HepG2 (cell line): ENCODE data around the gene DTD2. TPM values are rescaled to one million over a fixed set of nuclear protein-coding genes. Genes with fewer than 3 reads are reported as not detected.

Experiments
- CENPX ChIP-seq: sonication (generic); formaldehyde crosslinking; IDR thresholded peaks from 2 replicates; pipeline ENCODE4 v1.9.0; 2021; ENCODE audit warnings: mild to moderate bottlenecking, missing genetic modification reagents, moderate library complexity
- HOXA5 ChIP-seq: sonication (generic); formaldehyde crosslinking; IDR thresholded peaks from 2 replicates; pipeline ENCODE4 v1.4.0; 2020; ENCODE audit warnings: missing genetic modification reagents
- KLF6 ChIP-seq: IDR thresholded peaks from 2 replicates; pipeline ENCODE4 v1.8.0; 2016; ENCODE audit warnings: missing biosample characterization, missing genetic modification reagents
- SRSF9 ChIP-seq: fragments of 200-400 bp; formaldehyde crosslinking; IDR thresholded peaks from 2 replicates; pipeline ENCODE4 v1.6.1; 2018; ENCODE audit warnings: borderline replicate concordance, mild to moderate bottlenecking, low read depth, low read length; ENCODE audit not compliant: insufficient read depth, poor library complexity, severe bottlenecking
- STAG1 ChIP-seq: sonication (generic); formaldehyde crosslinking; IDR thresholded peaks from 2 replicates; pipeline ENCODE4 v1.4.0; 2020; ENCODE audit warnings: missing genetic modification reagents
- TAF1 ChIP-seq: sonication (generic); formaldehyde crosslinking; IDR thresholded peaks from 2 replicates; pipeline ENCODE4 v1.4.0; 2020; ENCODE audit warnings: missing genetic modification reagents
- TCF12 ChIP-seq, 2 experiments: fragments of 450-650 bp in 1 of 2; sonication (generic) in 1 of 2; formaldehyde crosslinking in 1 of 2; IDR thresholded peaks; 2 replicates each; pipeline versions ENCODE4 v1.6.1 to v1.8.0; 2017 to 2022; ENCODE audit warnings: antibody characterized with exemption in 1 of 2, mild to moderate bottlenecking in 1 of 2, missing genetic modification reagents in 1 of 2, moderate library complexity in 1 of 2
- U2AF1 ChIP-seq: fragments of 200-400 bp; formaldehyde crosslinking; optimal IDR thresholded peaks from 2 replicates; pipeline ENCODE3; 2017; ENCODE audit warnings: mild to moderate bottlenecking, low read depth, low read length
- ZNF432 ChIP-seq: sonication (generic); formaldehyde crosslinking; IDR thresholded peaks from 2 replicates; pipeline ENCODE4 v1.5.0; 2020; ENCODE audit warnings: missing genetic modification reagents, mild to moderate bottlenecking, borderline replicate concordance
- ZNF44 ChIP-seq: sonication (generic); formaldehyde crosslinking; IDR thresholded peaks from 2 replicates; pipeline ENCODE4 v1.5.1; 2020; ENCODE audit warnings: mild to moderate bottlenecking, missing genetic modification reagents
- ZNF607 ChIP-seq: sonication (generic); formaldehyde crosslinking; IDR thresholded peaks from 2 replicates; pipeline ENCODE4 v1.5.1; 2020; ENCODE audit warnings: missing genetic modification reagents, mild to moderate bottlenecking, borderline replicate concordance
- ZNF616 ChIP-seq: sonication (generic); formaldehyde crosslinking; IDR thresholded peaks from 2 replicates; pipeline ENCODE4 v1.5.0; 2020; ENCODE audit warnings: low read depth, mild to moderate bottlenecking, missing genetic modification reagents
- ZNF703 ChIP-seq: sonication (generic); formaldehyde crosslinking; IDR thresholded peaks from 2 replicates; pipeline ENCODE4 v1.5.1; 2020; ENCODE audit warnings: missing genetic modification reagents, mild to moderate bottlenecking, moderate library complexity, borderline replicate concordance
- ZNF780A ChIP-seq: sonication (generic); formaldehyde crosslinking; IDR thresholded peaks from 2 replicates; pipeline ENCODE4 v1.8.0; 2022; ENCODE audit warnings: mild to moderate bottlenecking, missing genetic modification reagents, moderate library complexity
- ZNF816 ChIP-seq: sonication (generic); formaldehyde crosslinking; IDR thresholded peaks from 2 replicates; pipeline ENCODE4 v1.8.0; 2022; ENCODE audit warnings: missing genetic modification reagents, mild to moderate bottlenecking, borderline replicate concordance
- ZSCAN30 ChIP-seq: sonication (generic); formaldehyde crosslinking; IDR thresholded peaks from 2 replicates; pipeline ENCODE4 v1.5.0; 2020; ENCODE audit warnings: mild to moderate bottlenecking, missing genetic modification reagents
- polyA plus RNA-seq, 8 experiments: library from polyadenylated mRNA; depleted of rRNA in 3 of 8; stranded (reverse) in 7 of 8; unstranded in 1 of 8; fragments of >200 nt; fragmentation: Illumina TruSeq in 4 of 8; extraction: Trizol in 4 of 8; gene quantifications; 2 replicates each; pipeline versions ENCODE4 v1.2.1 to v1.2.3, GENCODE V29; 2011 to 2016; ENCODE audit warnings: low read depth in 4 of 8, missing spikeins in 1 of 8, mixed read lengths in 1 of 8; ENCODE audit not compliant: insufficient read depth in 1 of 8
- total RNA-seq, 5 experiments: library from RNA; depleted of rRNA; stranded (reverse); fragments of >200 nt; fragmentation: Illumina TruSeq; extraction: Trizol; gene quantifications; 2 replicates each; pipeline ENCODE4 v1.2.3, GENCODE V29; 2016; ENCODE audit warnings: low read depth in 1 of 5
- TF ChIP-seq, protein P1 (sequence below): sonication (generic); formaldehyde crosslinking; IDR thresholded peaks from 2 replicates; pipeline ENCODE4 v1.5.0; 2020; ENCODE audit warnings: mild to moderate bottlenecking, missing genetic modification reagents, borderline replicate concordance
- TF ChIP-seq, protein P2 (sequence below): sonication (generic); formaldehyde crosslinking; IDR thresholded peaks from 2 replicates; pipeline ENCODE4 v1.4.0; 2020; ENCODE audit warnings: missing genetic modification reagents
- TF ChIP-seq, protein P3 (sequence below): sonication (generic); formaldehyde crosslinking; IDR thresholded peaks from 2 replicates; pipeline ENCODE4 v1.4.0; 2020; ENCODE audit warnings: missing genetic modification reagents

The DTD2 gene
- total and polyA plus RNA-seq, 2 of the 13 experiments (the other 11 are each of a cell fraction or from before 2014, with no cell fraction given): 22.3 to 49.8 TPM

DNA sequence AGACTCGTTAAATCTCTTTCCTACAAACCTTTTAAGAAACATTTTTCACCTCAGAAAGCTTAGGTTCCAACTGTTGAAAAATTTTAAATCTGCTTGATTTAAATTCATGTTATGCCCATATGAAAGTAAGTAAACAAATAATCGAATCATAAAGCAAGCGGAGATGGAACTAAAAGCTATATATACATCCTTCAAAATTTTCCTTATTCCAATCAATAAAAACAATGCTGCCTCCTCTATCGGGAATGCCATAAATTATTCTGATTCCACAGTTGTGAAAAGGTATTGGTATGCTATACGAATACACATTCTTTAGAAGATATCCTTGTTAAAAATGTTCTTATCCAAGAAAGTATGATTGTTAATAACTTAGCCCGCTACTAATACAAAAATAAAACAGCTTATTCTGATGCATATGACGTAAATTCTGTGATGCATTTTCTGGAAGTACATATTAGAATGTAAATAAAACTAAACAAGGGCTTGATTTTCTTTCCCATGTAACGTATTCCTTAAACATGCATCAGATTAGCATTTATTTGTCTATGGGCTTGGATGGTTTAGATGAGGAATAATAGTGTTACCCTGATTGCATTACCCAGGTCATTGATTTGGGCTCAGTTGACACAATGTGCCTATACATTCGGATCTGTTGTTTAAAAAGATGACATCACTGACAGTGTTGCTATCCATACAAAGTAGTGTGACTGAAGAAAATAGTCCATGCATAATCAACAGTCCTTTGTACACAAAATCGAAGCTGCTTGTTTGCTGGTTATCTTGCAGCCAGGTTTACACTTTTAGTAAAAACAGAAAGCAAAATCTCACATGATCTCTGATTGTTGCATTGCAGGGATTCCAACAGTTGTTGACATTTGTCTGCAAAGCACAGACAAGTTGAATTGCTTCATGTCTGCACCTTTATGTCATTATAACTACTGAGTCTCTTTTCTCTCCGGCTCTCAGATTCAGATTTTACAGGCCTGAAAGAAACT is 656 bp upstream of the DTD2 start (continued):
- TF ChIP-seq, protein P1, sequence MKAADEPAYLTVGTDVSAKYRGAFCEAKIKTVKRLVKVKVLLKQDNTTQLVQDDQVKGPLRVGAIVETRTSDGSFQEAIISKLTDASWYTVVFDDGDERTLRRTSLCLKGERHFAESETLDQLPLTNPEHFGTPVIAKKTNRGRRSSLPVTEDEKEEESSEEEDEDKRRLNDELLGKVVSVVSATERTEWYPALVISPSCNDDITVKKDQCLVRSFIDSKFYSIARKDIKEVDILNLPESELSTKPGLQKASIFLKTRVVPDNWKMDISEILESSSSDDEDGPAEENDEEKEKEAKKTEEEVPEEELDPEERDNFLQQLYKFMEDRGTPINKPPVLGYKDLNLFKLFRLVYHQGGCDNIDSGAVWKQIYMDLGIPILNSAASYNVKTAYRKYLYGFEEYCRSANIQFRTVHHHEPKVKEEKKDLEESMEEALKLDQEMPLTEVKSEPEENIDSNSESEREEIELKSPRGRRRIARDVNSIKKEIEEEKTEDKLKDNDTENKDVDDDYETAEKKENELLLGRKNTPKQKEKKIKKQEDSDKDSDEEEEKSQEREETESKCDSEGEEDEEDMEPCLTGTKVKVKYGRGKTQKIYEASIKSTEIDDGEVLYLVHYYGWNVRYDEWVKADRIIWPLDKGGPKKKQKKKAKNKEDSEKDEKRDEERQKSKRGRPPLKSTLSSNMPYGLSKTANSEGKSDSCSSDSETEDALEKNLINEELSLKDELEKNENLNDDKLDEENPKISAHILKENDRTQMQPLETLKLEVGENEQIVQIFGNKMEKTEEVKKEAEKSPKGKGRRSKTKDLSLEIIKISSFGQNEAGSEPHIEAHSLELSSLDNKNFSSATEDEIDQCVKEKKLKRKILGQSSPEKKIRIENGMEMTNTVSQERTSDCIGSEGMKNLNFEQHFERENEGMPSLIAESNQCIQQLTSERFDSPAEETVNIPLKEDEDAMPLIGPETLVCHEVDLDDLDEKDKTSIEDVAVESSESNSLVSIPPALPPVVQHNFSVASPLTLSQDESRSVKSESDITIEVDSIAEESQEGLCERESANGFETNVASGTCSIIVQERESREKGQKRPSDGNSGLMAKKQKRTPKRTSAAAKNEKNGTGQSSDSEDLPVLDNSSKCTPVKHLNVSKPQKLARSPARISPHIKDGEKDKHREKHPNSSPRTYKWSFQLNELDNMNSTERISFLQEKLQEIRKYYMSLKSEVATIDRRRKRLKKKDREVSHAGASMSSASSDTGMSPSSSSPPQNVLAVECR (CRISPR knock-in tag): peak; percentile 69; the same call in 1 of the 2 replicates
- TF ChIP-seq TAF1: no peak
- TF ChIP-seq U2AF1: no peak
- TF ChIP-seq ZNF432 (CRISPR knock-in tag): no peak
- TF ChIP-seq CENPX (CRISPR knock-in tag): no peak
- no peak for TF ChIP-seq ZNF607 (CRISPR knock-in tag)
- TF ChIP-seq ZNF780A (CRISPR knock-in tag): peak; percentile 55; the same call in 1 of the 2 replicates
- TF ChIP-seq SRSF9: no peak
- TF ChIP-seq TCF12 (IDR thresholded peaks at IDR 0.05): no peak
- no peak for TF ChIP-seq TCF12 (CRISPR knock-in tag; IDR thresholded peaks at IDR 0.05)
- TF ChIP-seq ZNF703 (CRISPR knock-in tag): no peak
- TF ChIP-seq ZNF816 (CRISPR knock-in tag): no peak; the same call in 1 of the 2 replicates
- no peak for TF ChIP-seq ZNF44
- TF ChIP-seq, protein P2, sequence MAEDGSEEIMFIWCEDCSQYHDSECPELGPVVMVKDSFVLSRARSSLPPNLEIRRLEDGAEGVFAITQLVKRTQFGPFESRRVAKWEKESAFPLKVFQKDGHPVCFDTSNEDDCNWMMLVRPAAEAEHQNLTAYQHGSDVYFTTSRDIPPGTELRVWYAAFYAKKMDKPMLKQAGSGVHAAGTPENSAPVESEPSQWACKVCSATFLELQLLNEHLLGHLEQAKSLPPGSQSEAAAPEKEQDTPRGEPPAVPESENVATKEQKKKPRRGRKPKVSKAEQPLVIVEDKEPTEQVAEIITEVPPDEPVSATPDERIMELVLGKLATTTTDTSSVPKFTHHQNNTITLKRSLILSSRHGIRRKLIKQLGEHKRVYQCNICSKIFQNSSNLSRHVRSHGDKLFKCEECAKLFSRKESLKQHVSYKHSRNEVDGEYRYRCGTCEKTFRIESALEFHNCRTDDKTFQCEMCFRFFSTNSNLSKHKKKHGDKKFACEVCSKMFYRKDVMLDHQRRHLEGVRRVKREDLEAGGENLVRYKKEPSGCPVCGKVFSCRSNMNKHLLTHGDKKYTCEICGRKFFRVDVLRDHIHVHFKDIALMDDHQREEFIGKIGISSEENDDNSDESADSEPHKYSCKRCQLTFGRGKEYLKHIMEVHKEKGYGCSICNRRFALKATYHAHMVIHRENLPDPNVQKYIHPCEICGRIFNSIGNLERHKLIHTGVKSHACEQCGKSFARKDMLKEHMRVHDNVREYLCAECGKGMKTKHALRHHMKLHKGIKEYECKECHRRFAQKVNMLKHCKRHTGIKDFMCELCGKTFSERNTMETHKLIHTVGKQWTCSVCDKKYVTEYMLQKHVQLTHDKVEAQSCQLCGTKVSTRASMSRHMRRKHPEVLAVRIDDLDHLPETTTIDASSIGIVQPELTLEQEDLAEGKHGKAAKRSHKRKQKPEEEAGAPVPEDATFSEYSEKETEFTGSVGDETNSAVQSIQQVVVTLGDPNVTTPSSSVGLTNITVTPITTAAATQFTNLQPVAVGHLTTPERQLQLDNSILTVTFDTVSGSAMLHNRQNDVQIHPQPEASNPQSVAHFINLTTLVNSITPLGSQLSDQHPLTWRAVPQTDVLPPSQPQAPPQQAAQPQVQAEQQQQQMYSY (CRISPR knock-in tag): no peak; the same call in 1 of the 2 replicates
- peak; percentile 12; the same call in 1 of the 2 replicates for TF ChIP-seq STAG1 (CRISPR knock-in tag)
- peak; percentile 48; the same call in 1 of the 2 replicates for TF ChIP-seq KLF6 (CRISPR knock-in tag)
- TF ChIP-seq, protein P3, sequence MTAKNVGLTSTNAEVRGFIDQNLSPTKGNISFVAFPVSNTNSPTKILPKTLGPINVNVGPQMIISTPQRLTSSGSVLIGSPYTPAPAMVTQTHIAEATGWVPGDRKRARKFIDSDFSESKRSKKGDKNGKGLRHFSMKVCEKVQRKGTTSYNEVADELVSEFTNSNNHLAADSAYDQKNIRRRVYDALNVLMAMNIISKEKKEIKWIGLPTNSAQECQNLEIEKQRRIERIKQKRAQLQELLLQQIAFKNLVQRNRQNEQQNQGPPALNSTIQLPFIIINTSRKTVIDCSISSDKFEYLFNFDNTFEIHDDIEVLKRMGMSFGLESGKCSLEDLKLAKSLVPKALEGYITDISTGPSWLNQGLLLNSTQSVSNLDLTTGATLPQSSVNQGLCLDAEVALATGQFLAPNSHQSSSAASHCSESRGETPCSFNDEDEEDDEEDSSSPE (CRISPR knock-in tag): peak; percentile 6; the same call in 1 of the 2 replicates
- no peak for TF ChIP-seq ZNF616 (CRISPR knock-in tag)
- TF ChIP-seq HOXA5 (CRISPR knock-in tag): peak; percentile 76; the same call in 1 of the 2 replicates
- no peak for TF ChIP-seq ZSCAN30
